ENCODE data around the gene LBR.
A peak's percentile ranks its signal among the peaks of the same experiment; 100 is the strongest.
"Not testable (repeated sequence)": the region's sequence is repeated elsewhere in the genome, so short reads cannot be mapped to it uniquely, and the experiment has no call there.

LBR gene

DNA sequence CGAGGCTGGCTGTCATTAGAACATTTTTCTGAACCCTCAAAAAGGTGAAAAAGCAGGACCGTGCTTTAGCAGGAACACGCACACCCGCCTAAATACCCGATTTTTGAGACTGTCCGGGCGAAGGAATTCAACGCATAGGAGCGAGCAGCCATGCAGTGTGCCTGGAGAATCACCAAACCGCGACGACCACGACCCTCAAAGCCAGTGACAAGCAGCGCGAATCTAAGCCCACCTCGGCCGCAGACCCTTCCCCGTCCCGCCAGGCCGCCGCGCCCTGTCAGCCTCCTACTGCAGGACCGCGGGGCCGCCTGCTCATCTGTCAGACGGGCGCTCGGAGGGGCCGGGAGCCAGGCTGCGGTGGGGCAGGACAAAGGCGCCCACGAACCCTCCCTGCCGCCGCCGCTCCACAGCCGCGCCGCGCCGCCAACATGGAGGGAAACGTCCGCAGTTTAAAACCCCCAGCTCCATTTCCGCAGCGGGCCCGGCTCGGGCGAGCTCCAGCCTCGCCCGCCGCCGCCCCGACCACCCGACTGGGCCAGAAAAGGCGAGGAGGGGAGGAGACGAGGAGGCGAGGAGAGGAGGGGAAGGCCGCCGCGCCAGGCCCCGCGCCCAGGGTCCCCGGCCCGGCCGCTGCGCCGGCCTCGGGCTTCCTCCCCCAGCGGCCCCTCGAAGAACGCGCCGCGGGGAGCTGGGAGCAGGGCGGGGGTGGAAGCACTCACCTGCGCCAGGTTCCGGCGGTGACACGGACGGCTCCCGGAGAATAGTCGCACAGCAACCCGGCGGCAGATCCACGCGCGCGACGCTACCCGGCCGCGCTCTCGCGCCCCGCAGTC lies at the start of gene LBR:
Gene LBR (minus strand): TSS at position 804 of the 833 bp plus-strand sequence. CDS start 3,963 bp downstream, outside the sequence.
- no peak for DNase-seq

DNA sequence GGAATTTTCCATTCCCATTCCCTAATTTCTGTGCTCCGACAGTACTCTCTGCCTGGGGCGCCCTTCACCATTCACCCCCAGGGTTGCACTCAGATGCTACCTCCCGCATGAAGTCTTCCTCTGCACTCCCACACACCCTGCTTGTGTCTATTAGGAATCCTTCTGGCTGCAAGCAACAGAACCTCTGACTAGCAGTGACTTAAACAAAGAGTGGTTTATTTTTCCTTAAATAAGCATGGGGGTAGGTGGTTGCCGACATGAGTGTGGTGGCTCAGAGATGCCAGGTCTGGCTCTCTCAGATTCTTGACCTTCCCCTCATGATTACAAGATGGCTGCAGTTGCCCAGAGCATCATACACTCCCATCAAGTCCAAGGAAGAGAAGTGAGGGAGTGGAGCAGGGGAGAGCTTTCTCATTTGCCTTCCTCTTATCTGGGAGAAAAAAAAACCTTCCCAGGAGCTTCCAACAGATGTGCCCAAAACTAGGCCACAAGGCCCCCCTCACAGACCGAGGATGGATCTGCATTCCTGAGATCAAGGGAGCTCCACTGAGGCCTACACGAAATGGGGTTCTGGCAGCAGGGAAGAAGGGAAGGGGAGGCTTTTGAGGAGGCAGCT lies 49.6 kb upstream of the LBR start:
- DNase-seq: no peak

DNA sequence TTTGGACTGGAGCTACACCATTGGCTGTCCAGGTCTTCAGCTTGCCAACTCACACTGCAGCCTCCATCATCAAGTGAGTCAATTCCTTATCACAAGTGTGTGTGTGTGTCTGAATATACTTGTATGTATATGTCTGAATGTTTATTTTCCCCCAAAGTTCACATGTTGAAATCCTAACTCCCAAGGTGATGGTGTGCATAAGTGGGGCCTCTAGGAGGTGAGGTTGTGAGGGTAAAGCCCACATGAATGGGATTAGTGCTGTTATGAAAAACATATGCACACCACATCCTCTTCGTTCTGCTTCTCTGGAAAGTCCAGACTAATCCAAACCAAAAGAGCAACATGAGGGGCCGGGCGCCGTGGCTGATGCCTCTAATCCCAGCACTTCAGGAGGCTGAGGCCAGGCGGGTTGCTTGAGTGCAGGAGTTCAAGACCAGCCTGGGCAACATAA lies 48.7 kb upstream of the LBR start:
- no peak for DNase-seq

DNA sequence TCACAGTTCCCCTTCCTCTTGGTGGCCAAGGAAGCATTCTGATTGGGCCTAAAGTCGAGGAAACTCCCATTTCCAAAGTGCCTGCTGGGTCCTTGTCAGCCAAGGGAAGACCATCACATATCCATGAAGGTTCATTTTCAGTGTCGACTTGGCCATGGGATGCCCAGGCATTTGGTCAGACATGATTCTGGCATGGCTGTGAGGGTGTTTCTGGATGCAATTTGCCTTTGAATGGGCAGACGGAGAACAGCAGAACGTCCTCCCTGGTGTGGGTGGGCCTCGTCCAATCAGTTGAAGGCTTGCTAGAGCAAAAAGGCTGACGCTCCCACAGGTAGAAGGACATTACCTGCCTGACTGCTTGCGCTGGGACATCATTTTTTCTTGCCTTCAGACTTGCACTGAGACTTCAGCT lies 48.3 kb upstream of the LBR start:
- no peak for DNase-seq

DNA sequence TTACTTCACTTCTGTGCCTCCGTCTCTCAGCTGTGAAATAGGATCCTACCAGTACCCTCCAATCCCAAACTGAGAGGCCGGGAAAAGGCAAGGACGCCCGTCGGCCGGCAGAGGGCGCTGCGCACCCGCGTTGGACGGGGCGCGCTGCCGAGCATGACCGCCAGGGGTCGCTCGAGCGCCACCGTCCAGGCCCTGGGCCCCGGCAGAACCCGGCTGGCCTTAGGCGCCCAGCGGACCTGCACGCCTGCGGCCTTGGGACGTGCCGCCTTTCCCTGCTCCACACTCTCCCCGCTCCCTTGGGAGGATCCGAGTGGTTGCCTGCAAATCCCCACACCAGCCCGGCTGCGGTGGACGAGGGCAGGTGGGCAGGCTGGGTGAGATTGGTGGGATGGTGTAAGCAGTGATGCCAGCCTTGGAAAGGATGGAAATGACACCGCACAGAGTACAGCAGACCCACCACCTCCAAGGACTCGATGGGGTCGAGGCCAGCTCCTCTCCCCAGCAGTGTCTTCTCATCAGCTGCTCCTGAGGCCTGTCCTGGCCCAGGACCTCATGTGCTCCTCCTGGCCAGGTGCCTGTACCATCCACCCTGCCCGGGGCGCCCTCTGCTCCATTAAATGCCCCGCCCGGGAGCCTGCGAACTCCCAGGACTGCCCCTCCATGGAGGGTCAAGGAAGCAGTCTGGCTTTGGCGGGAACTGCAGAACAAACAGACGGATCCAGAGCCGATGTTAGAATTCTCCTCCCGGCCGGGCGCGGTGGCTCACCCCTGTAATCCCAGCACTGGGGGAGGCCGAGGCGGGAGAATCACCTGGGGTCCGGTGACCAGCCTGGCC lies 47.4 kb upstream of the LBR start:
- peak; percentile 71 for DNase-seq

DNA sequence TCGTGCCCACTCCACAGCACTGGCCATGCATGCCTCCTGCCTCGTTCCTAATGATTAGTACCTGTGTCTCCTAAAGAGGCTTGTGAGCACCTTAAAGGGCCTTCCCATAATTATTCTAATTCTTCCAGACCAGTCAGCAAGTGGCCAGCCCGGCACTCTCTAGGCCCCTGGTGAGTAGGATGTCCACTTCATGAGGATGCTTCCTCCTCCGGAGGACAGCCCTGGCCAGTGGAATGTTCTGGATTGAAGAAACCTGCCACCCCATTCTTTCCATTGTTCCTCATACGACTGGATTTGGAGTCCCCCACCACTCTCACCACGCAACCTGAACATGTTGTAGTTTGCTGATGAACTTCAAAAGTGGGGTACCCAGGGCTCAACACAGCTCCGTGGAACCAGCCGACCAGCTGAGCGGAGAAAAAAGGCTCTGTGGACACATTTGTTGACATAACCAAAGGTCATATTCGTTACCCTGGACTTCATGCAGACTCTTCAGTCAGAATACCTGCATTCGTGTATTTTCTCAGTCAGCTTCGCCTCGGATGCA lies 46.7 kb upstream of the LBR start:
- DNase-seq: no peak

DNA sequence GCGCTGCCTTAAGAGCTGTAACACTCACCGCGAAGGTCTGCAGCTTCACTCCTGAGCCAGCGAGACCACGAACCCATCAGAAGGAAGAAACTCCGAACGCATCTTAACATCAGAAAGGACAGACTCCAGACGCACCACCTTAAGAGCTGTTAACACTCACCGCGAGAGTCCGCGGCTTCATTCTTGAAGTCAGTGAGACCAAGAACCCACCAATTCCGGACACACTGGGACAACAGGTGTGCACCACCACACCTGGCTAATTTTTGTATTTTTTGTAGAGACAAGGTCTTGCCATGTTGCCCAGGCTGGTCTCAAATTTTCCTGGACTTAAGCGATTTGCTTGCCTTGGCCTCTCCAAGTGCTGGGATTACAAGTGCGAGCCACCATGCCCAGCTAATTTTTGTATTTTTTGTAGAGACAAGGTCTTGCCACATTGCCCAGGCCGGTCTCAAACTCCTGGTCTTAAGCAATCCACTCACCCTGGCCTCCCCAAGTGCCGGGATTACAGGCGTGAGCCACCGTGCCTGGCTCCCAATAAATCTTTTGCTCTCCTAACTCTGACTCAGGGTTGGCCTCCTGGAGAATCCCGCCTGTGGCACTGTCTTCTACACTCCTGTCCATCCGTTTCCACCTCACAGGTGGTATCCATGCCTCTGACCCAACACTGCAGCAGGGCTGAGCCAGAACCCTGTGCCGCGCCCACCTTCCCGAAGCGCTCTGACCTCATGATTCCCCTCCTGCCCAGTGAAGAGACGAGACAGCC lies 46.0 kb upstream of the LBR start:
- not testable (repeated sequence) for DNase-seq

DNA sequence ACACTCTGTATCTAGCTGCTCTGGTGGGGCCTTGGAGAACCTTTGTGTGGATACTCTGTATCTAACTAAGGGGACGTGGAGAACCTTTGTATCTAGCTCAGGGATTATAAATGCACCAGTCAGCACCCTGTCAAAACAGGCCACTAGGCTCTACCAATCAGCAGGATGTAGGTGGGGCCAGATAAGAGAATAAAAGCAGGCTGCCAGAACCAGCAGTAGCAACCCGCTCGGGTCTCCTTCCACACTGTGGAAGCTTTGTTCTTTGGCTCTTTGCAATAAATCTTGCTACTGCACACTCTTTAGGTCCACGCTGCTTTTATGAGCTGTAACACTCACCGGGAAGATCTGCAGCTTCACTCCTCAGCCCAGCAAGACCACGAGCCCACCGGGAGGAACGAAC lies 45.4 kb upstream of the LBR start:
- peak; percentile 43 for DNase-seq

DNA sequence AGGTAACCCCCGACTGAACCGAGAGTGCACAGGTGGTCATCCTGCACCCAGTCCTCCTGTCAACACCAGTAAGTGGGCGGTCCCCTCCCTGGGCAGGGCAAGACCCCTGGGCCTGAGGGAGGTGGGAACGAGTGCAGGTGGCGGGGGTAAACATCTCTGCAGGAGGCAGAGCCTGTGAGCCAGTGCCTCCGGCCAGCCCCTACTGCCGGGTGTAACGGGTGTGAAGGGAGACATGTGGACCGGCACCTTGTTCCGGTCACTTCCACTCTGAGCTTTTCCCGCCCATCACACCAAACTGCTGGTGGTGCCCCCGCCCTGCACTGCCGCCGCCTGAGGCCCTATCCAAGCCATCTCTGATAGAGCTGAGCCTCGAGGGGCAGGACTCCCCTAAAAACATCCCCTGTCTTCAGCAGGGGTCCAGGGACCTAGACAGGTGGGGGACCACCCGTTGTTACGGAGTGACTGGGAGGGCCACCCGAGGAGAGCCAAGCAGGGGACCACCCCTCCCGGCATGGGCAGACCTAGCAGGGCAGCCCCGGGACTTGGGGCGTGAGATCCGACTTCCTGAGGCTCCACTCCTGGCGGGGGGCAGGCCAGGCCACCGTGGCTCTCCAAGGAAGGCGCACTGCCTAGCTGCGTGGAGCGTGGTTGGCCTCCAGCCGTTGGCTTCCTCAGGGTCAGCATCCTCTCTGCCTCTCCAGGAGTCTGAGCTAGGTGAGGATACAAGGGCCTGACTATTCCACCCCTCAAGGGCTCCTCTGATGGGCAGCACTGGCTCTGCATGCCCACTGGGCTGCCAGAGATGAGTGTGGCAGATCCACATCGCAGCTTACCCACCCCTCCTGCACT lies 43.8 kb upstream of the LBR start:
- DNase-seq: no peak

DNA sequence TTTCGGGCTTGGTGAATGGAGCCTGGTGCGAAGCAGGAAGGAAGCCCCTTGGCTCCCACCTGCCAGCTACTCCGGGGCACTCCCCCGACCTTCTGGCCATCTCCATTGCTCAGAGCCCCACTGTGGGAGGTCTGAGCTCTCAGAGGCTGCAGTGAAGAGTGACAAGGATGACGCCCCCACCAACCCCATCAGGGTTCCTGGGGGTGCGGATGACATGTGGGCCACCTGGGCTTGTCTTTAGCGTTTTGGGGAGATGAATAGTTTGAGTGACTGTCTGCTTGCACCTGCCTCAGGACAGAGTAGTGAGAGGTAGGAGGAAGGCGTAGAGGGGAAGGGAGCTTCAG lies 43.2 kb upstream of the LBR start:
- DNase-seq: no peak

DNA sequence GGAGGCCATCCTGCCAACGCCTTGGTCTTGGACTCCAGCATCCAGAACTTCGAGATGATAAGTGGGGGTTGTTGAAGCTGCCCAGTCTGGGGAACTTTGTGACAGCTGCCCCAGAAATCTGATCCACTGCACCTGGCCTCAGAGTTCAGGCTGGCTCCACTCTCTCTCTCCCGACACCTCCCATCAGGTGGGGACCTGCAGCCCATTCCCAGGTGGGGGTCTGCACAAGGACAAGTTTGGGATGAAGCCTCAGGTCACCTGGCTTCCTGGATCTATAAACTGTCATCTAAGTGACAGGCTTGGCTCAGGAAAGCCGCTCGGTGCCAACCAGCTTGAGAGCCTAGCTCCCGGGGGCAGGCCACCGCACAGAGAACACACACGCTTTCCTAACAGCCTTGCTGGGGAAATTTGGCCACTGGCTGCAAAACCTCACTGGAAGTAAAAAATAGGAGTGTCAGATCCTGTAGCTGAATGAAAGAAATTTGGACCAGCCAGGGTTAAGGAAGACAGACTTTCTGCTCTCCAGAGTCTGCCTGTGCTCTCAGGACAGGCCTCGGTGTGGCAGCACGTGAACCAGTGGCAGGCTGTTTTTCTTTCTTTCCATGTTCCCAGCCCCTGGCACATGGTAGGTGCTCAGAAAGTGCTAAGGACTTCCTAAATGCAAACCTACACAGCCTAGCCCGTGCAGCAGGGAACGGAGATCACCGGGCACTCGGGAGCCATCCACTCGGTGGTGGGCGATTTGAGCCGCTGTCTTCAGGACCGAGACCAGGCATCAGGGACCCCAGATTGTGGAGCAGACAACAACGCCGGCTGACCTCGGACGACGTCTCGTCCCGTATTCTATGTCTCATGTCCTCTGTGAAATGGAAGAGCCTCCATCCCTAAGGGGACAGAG lies 42.6 kb upstream of the LBR start:
- no peak for DNase-seq

DNA sequence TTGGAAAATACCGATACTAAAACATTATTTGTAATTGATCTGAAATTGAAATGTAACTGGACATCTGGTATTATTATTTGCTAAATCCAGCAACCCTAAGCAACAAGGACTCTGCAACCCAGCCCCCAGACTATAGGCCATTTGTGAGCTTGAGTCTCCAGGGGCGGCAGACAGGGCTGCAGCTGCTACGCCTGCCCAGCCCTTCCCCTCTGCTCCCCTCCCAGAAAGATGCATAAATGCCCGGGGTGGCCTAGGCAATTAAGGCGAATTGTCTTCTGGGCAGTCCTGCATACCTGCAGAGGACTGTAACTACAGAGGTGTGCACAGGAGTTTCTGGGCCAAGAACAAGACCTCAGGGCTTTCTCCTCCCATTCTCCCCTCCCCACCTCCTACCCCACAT lies 41.2 kb upstream of the LBR start:
- no peak for DNase-seq

DNA sequence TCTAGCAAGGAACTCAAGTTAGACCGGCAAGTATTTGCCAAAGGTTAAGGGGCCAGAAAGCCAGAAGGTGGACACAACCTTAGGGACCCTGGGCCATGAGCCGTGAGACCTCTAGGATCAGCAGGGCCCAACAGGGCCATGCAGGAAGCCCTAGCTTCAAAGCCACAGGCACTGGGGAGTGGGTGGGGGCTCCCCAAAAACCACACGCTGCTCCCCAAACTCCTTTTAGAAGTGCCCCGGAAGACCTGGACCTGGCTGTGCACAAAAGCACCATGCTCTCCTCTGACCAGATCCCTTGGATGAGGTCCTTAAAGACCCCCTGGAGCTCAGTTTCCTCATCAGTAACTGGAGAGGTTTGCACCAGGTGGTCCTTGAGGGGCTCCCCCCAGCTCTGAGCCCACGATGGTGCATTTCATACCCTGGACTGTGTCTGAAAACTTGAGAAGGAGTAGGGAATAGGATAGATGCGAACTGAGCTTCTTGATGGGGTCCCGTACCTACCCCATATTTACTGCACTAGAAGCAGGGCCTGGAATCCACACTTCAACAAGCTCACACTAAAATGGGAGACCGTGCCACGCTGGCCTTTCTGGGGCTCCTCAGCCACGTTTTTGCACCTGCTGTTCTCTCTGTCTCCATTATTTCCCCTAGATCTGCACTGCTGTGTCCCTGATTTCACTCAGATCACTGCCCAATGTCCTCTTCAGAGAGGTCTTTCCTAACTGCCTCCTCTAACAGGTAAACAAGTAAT lies 40.6 kb upstream of the LBR start:
- DNase-seq: no peak

DNA sequence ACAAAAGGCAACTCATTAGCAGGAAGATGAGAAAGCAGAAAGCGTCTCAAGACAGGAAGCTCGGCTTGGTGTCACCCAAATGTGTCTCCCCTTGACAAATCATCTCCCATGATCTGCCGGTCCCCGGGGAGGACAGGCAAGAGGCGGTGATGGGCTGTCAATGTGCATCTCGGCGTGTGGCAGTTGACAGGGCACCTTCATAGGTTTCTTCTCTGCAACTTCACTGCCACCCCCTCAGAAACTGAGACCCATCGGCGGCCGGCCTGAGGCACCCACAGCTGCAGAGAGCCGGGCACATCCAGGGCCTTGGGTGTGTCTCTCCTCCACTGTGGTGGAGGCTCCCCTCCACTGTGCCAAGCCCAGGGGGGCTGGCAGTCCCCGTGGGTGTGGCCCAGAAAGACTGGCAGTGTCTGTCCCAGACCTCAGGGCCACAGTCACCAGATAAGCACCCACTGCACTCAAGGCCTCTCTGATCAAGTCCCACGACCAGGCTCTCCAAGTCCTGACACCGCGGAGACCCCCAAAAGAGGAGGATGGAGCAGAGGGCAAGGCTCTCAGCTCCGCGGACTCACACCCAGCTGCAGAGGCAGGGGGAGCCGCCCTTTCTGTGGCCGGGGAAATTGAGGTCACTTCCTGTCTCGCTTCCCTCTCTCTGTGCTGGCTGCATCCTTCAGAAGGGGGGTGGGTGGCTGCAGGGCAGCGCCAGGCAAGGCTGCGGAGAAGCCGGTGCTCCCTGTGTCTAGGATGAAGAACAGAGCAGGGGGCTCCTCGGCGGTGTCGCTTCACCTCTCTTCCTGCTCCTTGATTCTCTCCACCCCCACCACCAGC lies 39.6 kb upstream of the LBR start:
- DNase-seq: peak; percentile 96

DNA sequence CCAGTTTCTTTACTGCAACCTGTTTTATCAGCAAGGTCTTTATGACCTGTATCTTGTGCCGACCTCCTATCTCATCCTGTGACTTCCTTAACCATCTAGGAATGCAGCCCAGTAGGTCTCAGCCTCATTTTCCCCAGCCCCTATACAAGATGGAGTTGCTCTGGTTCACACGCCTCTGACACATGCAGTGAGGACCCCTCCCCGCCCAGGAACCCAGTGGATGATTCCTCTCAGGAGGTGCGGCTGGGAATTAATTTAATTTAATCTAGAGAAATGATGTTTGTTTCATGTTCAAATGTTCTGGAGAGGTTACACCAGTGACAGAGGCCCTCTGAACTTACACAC lies 39.0 kb upstream of the LBR start:
- no peak for DNase-seq

DNA sequence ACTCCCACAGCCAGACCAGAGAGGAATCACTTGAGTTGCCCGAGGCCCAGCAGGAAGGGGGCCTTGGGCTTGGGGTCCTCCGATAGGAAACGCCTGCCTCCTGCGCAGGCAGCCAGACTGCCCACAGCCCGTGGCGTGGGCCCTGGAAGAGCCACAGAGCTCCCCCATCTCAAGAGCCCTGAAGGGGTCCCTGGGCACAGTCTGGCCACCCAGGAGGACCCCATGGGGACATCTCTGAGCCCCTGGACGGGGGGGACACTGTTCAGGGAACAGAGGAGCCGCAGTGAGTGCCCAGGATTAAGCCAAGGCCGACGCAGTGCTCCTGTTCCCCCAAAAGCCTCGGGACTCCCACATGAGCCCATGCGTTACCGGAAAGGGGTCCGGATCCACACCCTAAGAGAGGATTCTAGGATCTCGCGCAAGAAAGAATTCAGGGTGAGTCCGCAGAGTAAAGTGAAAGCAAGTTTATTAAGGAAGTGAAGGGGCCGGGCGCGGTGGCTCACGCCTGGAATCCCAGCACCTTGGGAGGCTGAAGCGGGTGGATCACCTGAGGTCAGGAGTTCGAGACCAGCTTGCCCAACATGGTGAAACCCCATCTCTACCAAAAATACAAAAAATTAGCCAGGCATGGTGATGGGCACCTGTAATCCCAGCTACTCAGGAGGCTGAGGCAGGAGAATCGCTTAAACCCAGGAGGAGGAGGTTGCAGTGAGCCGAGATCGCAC lies 38.1 kb upstream of the LBR start:
- no peak for DNase-seq

DNA sequence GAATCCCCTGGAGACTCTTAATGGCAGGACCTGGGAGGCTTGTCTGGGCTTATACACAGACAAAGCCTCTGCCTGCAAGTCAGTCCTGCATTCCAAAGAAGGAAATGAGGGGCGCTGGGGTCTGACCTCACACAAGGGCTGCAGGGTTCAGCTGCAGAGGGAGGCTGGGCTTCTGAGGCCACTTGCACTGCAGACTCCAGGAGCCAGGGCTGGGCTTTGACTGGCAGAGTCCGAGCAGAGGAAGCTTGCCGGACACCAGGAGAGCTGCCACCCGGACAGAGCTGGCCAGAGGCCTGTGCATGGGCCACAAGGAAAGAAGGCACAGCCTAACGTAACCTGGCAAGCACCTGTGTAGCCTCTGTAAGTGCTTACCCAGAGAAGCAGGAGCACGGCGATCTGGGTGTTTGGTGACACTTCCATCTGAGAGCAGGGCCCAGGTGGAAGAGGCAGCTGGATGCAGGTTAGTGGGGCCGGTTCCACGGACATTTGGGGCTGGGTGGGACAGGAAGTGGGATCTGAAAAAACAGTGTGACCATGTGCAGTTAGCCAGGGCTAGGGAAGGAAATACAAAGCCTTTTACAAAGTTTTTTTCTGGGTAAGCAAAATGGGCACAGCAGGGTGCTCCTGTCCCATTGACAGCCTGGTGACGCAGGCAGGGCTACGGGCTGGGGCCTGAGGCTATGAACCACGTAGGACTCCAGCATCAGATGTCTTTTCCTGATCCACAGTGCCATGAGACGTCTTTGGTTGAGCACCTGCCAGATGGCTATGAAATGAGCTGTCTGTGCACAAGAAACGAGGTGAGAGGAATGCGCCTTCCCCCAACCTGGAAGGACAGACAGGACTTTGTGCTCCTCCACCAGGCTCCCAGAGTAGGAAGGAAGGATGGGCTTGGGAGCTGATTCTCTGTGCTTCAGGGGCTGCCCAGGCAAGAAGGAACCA lies 37.3 kb upstream of the LBR start:
- no peak for DNase-seq

All from hematopoietic multipotent progenitor cell treated with erythropoietin and hydrocortisone succinate and interleukin-3 and kit ligand, for 4 days (in vitro differentiated cells).